Body of pancreas (tissue), 4 donors: ENCODE data around the gene PCDHB8. TPM values are rescaled to one million over a fixed set of nuclear protein-coding genes. Genes with fewer than 3 reads are reported as not detected.
"Not testable (repeated sequence)": the region's sequence is repeated elsewhere in the genome, so short reads cannot be mapped to it uniquely, and the experiment has no call there.

ENCODE experiments used
- ATAC-seq: fragments of 150-250 bp; one replicate; pipeline ENCODE4 v1.9.1; 2016
- DNase-seq, 4 donors: peaks; one replicate each; pipeline ENCODE4 v3.0.0-alpha.2; 2019
- H3K27ac ChIP-seq, 4 donors: fragments of 200-600 bp; sonication (generic); 1 replicate in 3 of 4; 2 replicates in 1 of 4; pipeline versions ENCODE4 v1.5.1 to v1.6.1; 2016 to 2019; ENCODE audit warnings: mild to moderate bottlenecking in 1 of 4, mixed read lengths in 1 of 4, moderate library complexity in 1 of 4
- H3K27me3 ChIP-seq, 2 donors: fragments of 200-600 bp; sonication (generic); one replicate each; pipeline ENCODE4 v1.6.0; 2016; ENCODE audit warnings: mild to moderate bottlenecking in 1 of 2
- H3K36me3 ChIP-seq, 2 donors: fragments of 200-600 bp; sonication (generic); replicated peaks in 1 of 2; 2 replicates each; pipeline ENCODE4 v1.5.1; 2016; ENCODE audit warnings: low read depth in 2 of 2; ENCODE audit not compliant: insufficient read depth in 1 of 2
- H3K4me1 ChIP-seq: fragments of 200-600 bp; sonication (generic); one replicate; pipeline ENCODE4 v1.6.0; 2016
- H3K4me3 ChIP-seq, 2 donors: fragments of 200-600 bp; sonication (generic); 1 replicate in 1 of 2; 2 replicates in 1 of 2; pipeline ENCODE4 v1.5.1; 2016 to 2019
- H3K9me3 ChIP-seq, 3 donors: fragments of 200-600 bp; sonication (generic); 1 replicate in 2 of 3; 2 replicates in 1 of 3; pipeline ENCODE4 v1.5.1; 2016
- CTCF ChIP-seq, 7 experiments: fragments of 450-650 bp in 4 of 7; fragments of 200-600 bp in 3 of 7; sonication (generic) in 3 of 7; IDR thresholded peaks; one replicate each; pipeline ENCODE4 v1.5.1; 2016 to 2019; ENCODE audit warnings: antibody characterized with exemption in 7 of 7
- POLR2A ChIP-seq, 3 donors: fragments of 450-650 bp; IDR thresholded peaks; one replicate each; pipeline ENCODE4 v1.6.1; 2016; ENCODE audit warnings: antibody characterized with exemption in 3 of 3, mild to moderate bottlenecking in 2 of 3
- WGBS, 2 donors: methylation state at CpG; one replicate each; pipeline ENCODE4 v1.1.5; 2017; 5-methylcytosine and 5-hydroxymethylcytosine counted together
- intact Hi-C: fragments of 100-400 bp; cut with DNase I; formaldehyde crosslinking; loops from one replicate; pipeline ENCODE4 v1.15.1; 2023
- total RNA-seq, 2 donors: library from RNA; depleted of rRNA; stranded (reverse); fragments of >200 nt; gene quantifications; one replicate each; pipeline ENCODE4 v1.1.0, GENCODE V29; 2016

PCDHB8 gene
- total RNA-seq, 2 donors from 2014 or later, result 0.33 to 0.52 TPM

GRCh38 chr5:141213656-141214339 lies 36.2 kb downstream of the PCDHB8 start, which contains the start of gene PCDHB13:
Gene PCDHB13, plus strand, starts transcription at chr5:141213919. Its CDS starts 205 bp downstream, at chr5:141214124.
- H3K4me3 ChIP-seq, result not testable (repeated sequence)
- WGBS, 2 donors, result 6% methylated on average over 9 to 13 of the region's 18 CpGs

GRCh38 chr5:141214583-141214982 lies 37.0 kb downstream of the PCDHB8 start:
- peaks cover 0 to 43% (median 0%) of the 10 kb centered on the region in 3 donors for H3K9me3 ChIP-seq
- intact Hi-C loops, H3K36me3 ChIP-seq, H3K27me3 ChIP-seq, ATAC-seq, H3K27ac ChIP-seq, H3K4me1 ChIP-seq, H3K4me3 ChIP-seq, DNase-seq: not testable (repeated sequence)
- 38 to 71% methylated on average over 10 to 12 of the region's 12 CpGs for WGBS, 2 donors

More at GRCh38 chr5:141213656-141214339, 36.2 kb downstream of the PCDHB8 start, which contains the start of gene PCDHB13:
- TF ChIP-seq CTCF (IDR thresholded peaks at IDR 0.05) (peak in 5 of 7 experiments; percentile 19 to 62 (median 58)), POLR2A (IDR thresholded peaks at IDR 0.05) (peak in 2 of 3 donors; percentile 6 to 14)
- DNase-seq, result peak; percentile 58 to 77 (median 70)
- H3K36me3 ChIP-seq, H3K4me1 ChIP-seq, H3K27me3 ChIP-seq, H3K27ac ChIP-seq, intact Hi-C loops: not testable (repeated sequence)
- ATAC-seq, result peak; percentile 73
- H3K9me3 ChIP-seq, result peaks cover 0 to 36% (median 0%) of the 10 kb centered on the region in 3 donors

GRCh38 chr5:141215504-141215903 lies 37.9 kb downstream of the PCDHB8 start:
- H3K4me3 ChIP-seq, intact Hi-C loops, H3K36me3 ChIP-seq, ATAC-seq, DNase-seq, H3K27me3 ChIP-seq, H3K4me1 ChIP-seq, H3K27ac ChIP-seq: not testable (repeated sequence)
- peaks cover 0 to 46% (median 0%) of the 10 kb centered on the region in 3 donors for H3K9me3 ChIP-seq
- WGBS, 2 donors, result 26 to 45% methylated on average over 19 to 26 of the region's 40 CpGs

DNA sequence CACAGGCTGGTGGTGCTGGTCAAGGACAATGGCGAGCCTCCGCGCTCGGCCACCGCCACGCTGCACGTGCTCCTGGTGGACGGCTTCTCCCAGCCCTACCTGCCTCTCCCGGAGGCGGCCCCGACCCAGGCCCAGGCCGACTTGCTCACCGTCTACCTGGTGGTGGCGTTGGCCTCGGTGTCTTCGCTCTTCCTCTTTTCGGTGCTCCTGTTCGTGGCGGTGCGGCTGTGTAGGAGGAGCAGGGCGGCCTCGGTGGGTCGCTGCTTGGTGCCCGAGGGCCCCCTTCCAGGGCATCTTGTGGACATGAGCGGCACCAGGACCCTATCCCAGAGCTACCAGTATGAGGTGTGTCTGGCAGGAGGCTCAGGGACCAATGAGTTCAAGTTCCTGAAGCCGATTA lies 38.4 kb downstream of the PCDHB8 start:
- H3K4me3 ChIP-seq, DNase-seq, ATAC-seq, H3K36me3 ChIP-seq, H3K27me3 ChIP-seq, H3K27ac ChIP-seq, intact Hi-C loops, H3K4me1 ChIP-seq: not testable (repeated sequence)
- 29 to 73% methylated on average over 1 to 19 of the region's 26 CpGs for WGBS, 2 donors
- peaks cover 0 to 52% (median 0%) of the 10 kb centered on the region in 3 donors for H3K9me3 ChIP-seq

DNA sequence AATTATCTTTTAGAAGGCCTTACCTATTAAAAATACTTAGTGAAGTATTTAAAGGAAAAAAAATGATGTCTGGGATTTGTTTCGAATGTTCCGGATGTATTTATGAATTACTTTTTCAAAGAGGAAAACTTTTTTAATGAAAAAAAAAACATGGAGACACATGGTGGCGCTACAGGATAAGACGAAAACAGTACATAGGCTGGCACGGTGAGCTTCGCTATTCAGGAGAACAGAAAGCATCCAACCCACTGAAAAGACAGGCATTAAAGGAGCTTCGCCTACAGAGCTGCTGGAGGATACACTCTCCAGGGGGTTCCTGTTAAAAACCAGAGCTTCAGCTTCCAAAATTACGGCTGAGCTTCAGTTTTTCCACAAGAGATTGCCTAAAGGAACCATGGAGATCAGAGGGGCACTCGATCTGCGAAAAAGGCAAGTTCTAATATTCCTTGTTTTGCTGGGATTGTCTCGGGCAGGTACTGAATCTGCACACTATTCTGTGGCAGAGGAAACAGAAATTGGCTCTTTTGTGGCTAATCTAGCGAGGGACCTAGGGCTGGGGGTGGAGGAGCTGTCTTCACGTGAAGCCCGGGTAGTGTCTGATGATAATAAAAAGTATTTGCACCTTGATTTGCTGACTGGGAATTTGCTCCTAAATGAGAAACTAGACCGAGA lies 45.7 kb downstream of the PCDHB8 start, which contains the start of gene PCDHB14:
TSS of gene PCDHB14 (plus strand) at position 232 of the 672 bp plus-strand sequence. CDS start at position 395, 163 bp downstream.
- H3K4me3 ChIP-seq, result no peak within 1 kb of the TSS
- intact Hi-C loops, result no loop called here
- peaks cover 0 to 73% (median 2%) of the 10 kb centered on the region in 3 donors for H3K9me3 ChIP-seq
- WGBS, 2 donors, result 29 to 41% methylated on average over 15 of the region's 15 CpGs
- H3K4me1 ChIP-seq, result no peaks in the 10 kb centered on the region
- ATAC-seq, result no peak
- H3K27ac ChIP-seq, result no peak within 1 kb of the TSS
- DNase-seq, result peak in 1 of 4 donors; percentile 15
- TF ChIP-seq CTCF (IDR thresholded peaks at IDR 0.05), result peak in 1 of 7 experiments; percentile 10
- peak in 1 of 3 donors; percentile 8 for TF ChIP-seq POLR2A (IDR thresholded peaks at IDR 0.05)
- no peaks in the 10 kb centered on the region for H3K27me3 ChIP-seq
- H3K36me3 ChIP-seq, result no peaks in the 10 kb centered on the region

GRCh38 chr5:141224844-141225243 lies 47.3 kb downstream of the PCDHB8 start:
- H3K4me1 ChIP-seq, H3K27ac ChIP-seq, H3K4me3 ChIP-seq, H3K36me3 ChIP-seq, ATAC-seq, H3K27me3 ChIP-seq, DNase-seq, intact Hi-C loops: not testable (repeated sequence)
- WGBS, 2 donors, result 19 to 26% methylated on average over 33 of the region's 40 CpGs
- H3K9me3 ChIP-seq, result peaks cover 0 to 59% (median 2%) of the 10 kb centered on the region in 3 donors

- 21 to 47% methylated on average over 6 to 28 of the region's 30 CpGs for WGBS, 2 donors
- H3K4me3 ChIP-seq, intact Hi-C loops, DNase-seq, H3K4me1 ChIP-seq, H3K27me3 ChIP-seq, H3K27ac ChIP-seq, ATAC-seq, H3K36me3 ChIP-seq: not testable (repeated sequence)
- peaks cover 0 to 55% (median 2%) of the 10 kb centered on the region in 3 donors for H3K9me3 ChIP-seq
Measured at GRCh38 chr5:141225421-141225820, 47.8 kb downstream of the PCDHB8 start.
